ENCODE measurements around the gene COTL1.

COTL1 gene

DNA sequence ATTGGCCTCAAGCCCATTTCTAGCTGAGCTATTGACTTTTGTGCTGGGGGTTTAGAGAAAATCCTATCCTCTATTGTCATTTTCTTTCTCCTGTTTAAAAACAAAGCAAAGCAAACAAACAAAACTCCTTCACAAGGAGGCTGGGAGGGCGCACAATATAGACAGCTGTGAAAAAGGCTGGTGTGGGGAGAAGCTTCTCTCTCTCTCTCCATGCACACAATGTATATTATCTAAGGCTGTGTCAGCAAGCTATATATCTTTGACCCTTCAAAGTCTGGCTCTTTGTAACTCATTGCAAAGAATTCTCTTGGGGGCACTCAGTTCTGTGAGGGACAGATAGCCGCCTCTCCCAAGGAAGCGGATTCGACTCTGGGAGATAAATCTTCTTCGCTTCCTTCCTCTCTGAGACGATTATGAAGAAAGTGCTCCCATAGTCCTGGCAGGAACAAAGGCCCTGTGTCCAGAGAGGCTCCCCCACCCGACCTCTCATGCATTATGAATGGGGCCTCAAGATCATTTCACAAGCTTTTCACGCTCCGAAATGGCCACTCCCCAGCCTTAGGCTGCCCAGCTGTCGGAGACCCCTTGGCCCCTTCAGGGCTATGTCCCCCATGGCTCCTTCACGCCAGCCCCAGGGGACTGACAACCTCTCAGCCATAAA is 80.3 kb downstream of the COTL1 start:
- no peak overlapping the region for H3K4me3 ChIP-seq (replicated peaks; ENCODE audit: low read depth, low read length)
- no peaks in the 10 kb centered on the region for H3K36me3 ChIP-seq (ENCODE audit: control insufficient read depth, insufficient read depth, low read length)
- TF ChIP-seq, protein P1, sequence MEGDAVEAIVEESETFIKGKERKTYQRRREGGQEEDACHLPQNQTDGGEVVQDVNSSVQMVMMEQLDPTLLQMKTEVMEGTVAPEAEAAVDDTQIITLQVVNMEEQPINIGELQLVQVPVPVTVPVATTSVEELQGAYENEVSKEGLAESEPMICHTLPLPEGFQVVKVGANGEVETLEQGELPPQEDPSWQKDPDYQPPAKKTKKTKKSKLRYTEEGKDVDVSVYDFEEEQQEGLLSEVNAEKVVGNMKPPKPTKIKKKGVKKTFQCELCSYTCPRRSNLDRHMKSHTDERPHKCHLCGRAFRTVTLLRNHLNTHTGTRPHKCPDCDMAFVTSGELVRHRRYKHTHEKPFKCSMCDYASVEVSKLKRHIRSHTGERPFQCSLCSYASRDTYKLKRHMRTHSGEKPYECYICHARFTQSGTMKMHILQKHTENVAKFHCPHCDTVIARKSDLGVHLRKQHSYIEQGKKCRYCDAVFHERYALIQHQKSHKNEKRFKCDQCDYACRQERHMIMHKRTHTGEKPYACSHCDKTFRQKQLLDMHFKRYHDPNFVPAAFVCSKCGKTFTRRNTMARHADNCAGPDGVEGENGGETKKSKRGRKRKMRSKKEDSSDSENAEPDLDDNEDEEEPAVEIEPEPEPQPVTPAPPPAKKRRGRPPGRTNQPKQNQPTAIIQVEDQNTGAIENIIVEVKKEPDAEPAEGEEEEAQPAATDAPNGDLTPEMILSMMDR (IDR thresholded peaks at IDR 0.05; ENCODE audit: insufficient read depth, low read length, poor library complexity, severe bottlenecking), result no peak
- no peaks in the 10 kb centered on the region for H3K27me3 ChIP-seq (replicated peaks; ENCODE audit: control insufficient read depth, insufficient read depth, low read length)
- DNase-seq (ENCODE audit: extremely low read depth, insufficient read length), result no peak

- Histone ChIP-seq H3K4me3 (replicated peaks; ENCODE audit: low read depth, low read length) (no peak overlapping the region), H3K27me3 (replicated peaks; ENCODE audit: control insufficient read depth, insufficient read depth, low read length) (no peaks in the 10 kb centered on the region), H3K36me3 (ENCODE audit: control insufficient read depth, insufficient read depth, low read length) (no peaks in the 10 kb centered on the region)
- TF ChIP-seq, protein P1 (IDR thresholded peaks at IDR 0.05; ENCODE audit: insufficient read depth, low read length, poor library complexity, severe bottlenecking), result no peak
- no peak for DNase-seq (ENCODE audit: extremely low read depth, insufficient read length)
Observed at GRCh38 chr16:84535851-84536250, 82.0 kb downstream of the COTL1 start.

DNA sequence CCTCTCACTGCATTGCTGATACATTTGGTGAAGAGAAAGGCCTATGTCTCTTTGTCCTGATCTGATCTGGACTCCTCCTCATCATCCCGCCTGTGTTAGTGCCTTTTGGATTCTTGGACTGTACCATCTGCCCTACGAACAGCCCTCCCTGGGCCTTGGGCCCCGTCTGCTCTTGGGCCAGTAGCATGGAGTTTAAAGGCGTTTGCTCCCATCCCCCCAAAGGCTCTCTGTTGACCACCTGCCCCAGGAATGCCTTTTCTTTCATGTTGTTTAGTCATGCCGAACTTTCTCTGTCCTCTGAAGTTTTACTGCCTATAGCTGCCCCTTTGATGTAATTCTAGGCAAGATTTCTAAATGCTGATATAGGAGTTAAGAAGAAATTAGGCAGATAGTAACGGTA is 82.5 kb downstream of the COTL1 start:
- Histone ChIP-seq H3K27me3 (replicated peaks; ENCODE audit: control insufficient read depth, insufficient read depth, low read length) (no peaks in the 10 kb centered on the region), H3K36me3 (ENCODE audit: control insufficient read depth, insufficient read depth, low read length) (no peaks in the 10 kb centered on the region), H3K4me3 (replicated peaks; ENCODE audit: low read depth, low read length) (no peak overlapping the region)
- TF ChIP-seq, protein P1 (IDR thresholded peaks at IDR 0.05; ENCODE audit: insufficient read depth, low read length, poor library complexity, severe bottlenecking), result no peak
- DNase-seq (ENCODE audit: extremely low read depth, insufficient read length), result no peak

DNA sequence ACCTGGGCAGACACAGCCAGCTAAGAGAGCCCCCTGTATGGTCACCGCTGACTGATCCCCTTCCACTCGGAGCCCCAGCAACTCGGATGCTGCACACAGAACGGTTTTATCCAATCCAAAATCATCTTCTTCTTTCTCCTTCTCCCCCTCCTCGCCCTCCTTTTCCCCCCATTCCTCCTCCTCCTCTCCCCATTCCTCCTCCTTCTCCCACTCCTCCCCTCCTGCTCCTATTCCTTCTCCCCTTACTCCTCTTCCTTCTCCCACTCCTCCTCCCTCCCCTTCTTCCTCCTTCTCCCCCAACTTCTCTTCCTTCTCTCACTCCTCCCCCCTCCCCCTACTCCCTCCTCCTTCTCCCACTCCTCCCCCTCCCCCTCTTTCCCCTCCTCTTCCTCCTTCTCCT is 83.1 kb downstream of the COTL1 start:
- H3K4me3 ChIP-seq (replicated peaks; ENCODE audit: low read depth, low read length), result no peak overlapping the region
- no peaks in the 10 kb centered on the region for H3K36me3 ChIP-seq (ENCODE audit: control insufficient read depth, insufficient read depth, low read length)
- DNase-seq (ENCODE audit: extremely low read depth, insufficient read length), result no peak
- TF ChIP-seq, protein P1 (IDR thresholded peaks at IDR 0.05; ENCODE audit: insufficient read depth, low read length, poor library complexity, severe bottlenecking), result no peak
- no peaks in the 10 kb centered on the region for H3K27me3 ChIP-seq (replicated peaks; ENCODE audit: control insufficient read depth, insufficient read depth, low read length)

DNA sequence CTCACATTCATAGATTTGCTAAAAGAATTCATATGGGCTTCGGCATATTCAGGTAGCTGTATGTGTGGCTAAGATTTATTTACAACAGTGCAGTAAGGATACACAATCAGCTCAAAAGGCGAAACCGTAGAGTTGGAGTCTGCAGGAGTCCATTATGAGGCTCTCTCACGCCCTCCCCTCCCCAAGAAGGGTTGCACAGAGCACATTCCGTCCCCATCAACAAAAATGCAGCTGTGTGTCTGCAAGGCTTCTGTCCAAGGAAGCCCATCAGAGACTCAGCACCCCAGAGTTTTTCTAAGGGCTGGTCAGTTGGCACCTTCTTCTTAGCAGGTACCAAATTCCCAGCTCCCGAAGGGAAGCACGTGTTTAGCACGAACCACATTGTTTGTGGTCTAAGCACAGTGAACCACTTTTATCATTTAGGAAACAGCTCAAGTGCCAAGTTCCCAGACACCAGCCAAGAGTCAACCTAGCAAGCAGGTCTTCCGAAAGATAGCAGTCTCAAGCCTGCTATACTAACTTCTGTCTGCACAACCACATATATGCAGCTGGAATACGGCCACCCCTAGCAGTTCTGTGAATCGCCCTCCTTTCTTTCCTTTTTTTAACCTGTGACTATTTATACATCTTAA is 84.9 kb downstream of the COTL1 start:
- no peaks in the 10 kb centered on the region for H3K27me3 ChIP-seq (replicated peaks; ENCODE audit: control insufficient read depth, insufficient read depth, low read length)
- no peak for DNase-seq (ENCODE audit: extremely low read depth, insufficient read length)
- H3K4me3 ChIP-seq (replicated peaks; ENCODE audit: low read depth, low read length), result no peak overlapping the region
- no peaks in the 10 kb centered on the region for H3K36me3 ChIP-seq (ENCODE audit: control insufficient read depth, insufficient read depth, low read length)
- TF ChIP-seq, protein P1 (IDR thresholded peaks at IDR 0.05; ENCODE audit: insufficient read depth, low read length, poor library complexity, severe bottlenecking), result no peak
